GM19240 (cell line): ENCODE results near the gene ANTXR1.
A peak's percentile ranks its signal among the peaks of the same experiment; 100 is the strongest.

Experiments used
- DNase-seq: peaks from one replicate; pipeline ENCODE4 v3.0.0; 2011; ENCODE audit warnings: low spot score; ENCODE audit not compliant: insufficient read length

ANTXR1 gene

DNA sequence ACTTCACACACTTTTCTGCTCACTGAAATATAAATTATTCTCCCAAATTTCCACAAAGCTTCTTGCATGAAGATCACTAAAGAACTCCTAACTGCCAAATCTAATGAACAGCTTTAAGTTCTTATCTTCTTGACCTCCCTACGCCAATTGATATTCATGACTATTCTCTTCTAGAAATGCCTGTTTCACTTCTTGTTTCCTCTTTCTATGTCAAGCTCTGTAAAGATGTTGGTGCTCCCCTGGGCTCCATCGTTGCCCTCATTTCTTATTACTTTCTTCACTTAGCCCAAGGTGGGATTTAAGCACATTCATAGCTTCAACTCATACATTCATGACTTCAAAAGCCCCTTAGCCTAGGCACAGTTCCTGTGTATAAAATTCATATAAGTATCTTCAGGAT lies 9.2 kb upstream of the ANTXR1 start:
- DNase-seq, result no peak

DNA sequence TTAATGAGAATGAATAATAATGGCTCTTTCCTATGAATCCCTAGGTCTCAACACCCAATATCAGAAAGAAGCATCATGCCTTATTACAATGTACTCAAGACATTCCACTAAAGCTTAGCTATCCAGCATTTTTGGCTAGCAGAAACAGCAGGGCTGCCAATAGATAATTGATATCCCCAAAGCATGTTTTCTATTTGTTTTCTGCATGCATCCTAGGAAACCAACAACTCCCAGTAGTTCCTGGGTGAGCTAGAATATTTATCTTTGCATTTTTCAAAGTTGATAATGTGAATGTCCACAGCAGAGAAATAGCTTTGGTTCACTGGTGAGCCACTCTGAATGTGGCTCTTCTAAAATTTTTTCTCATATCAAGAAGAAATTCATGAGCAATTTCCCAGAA lies 5.8 kb upstream of the ANTXR1 start:
- no peak for DNase-seq

- no peak for DNase-seq
Measured at GRCh38 chr2:69007603-69008002, 5.4 kb upstream of the ANTXR1 start.

DNA sequence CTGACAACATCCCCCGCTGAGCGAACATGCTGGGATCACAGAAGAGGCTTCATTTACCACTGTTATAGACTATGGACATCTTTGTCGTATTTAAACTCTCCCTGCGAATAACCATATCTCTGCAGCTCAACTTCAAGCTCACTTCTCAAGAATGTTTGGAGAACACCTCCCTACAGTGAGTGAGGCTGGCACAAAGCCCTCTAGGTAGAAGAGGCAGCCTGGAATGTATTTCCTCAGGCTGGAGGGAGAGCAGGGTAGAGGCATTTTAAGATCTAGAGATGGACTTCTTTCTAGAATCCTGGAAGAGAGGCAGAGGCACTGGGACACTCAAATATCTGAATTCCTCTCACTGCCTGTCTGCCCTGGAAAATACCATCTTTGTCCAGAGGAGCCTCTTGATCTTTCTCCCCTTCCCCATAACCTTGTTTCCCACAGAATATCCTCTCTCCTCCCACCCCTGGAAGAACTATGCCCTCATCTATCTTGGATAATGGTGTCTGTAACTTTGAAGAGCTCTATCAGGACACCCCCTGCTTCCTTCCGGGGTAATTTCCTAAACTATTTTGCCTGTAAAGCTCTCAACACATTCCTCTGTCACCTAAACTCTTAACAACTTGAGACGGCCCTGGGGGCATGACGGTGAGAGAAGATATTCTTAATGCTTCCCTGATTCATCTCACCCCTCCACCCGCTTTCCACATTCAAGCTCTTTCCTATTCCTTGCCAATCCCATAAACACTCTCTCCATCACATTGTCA lies 2.4 kb upstream of the ANTXR1 start:
- DNase-seq, result no peak

DNA sequence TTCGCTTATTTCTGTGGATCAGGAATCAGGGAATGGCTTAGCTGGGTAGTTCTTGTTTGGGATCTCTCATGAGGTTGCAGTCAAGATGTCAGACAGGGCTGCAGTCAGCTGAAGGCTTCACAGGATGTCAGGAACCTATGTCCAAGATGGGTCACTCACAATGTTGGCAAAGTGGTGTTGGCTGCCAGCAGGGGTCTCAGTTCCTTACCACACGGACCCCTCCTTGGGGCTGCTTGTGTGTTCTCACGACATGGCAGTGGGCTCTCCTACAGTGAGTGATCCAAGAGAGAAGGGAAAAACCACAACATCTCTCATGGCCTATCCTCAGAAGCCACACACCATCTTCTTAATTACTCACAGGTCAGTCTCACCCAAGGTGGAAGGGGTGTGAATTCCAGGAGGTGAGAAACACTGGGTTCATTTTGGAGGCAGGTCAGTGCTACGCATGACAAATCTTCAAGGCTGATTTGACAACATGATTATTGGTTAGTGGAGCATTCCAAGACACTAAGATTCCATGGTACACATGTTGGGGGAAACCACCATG lies 1.3 kb upstream of the ANTXR1 start:
- no peak for DNase-seq

- DNase-seq, result no peak
Measured at GRCh38 chr2:69012310-69013141, 453 bp upstream of the ANTXR1 start.

DNA sequence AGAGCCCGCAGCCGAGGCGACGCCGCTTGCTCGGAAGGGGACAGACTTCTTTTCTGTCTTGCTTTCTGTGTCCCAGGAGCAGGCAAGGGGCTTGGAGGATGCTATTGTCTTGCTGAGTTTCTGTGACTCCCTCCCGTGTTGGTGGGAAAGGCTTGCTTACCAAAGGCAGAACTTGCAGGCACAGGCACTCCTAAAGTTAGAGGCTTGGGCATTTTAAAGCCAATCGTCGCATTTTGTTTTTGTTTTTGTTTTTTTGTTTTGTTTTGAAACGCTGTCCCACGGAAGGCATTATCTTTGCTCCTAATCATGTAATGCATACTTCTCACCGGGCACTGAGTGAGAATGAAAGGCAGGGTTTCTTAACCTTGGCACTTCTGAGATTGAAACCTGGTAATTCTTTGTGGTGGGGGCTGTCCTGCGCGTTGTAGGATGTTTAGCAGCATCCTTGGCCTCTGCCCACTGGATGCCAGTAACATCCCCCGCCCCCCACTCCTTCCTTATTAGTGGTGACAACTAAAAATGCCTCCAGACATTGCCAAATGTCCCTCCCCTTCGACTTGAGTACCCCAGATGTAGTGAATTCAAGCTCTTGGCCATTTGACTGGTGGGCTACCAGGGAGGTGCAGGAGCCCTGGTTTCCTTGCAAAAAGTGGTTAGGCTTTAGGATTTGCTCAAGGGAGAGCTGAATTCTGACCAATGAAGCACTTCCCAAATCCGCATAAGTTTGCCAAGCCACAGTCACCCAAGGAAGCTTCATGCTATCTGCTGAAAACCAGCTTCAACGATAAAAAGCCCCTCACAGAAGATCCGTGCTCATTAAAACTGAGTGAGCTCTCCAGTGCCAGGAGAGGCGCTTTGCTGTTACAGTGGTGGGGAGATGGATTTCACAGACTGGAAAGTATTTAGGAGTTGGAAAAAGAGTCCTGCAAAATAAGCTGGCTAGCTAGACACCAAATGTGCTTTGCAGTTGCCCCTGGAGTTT lies 1.2 kb downstream of the ANTXR1 start:
- DNase-seq, result no peak

DNA sequence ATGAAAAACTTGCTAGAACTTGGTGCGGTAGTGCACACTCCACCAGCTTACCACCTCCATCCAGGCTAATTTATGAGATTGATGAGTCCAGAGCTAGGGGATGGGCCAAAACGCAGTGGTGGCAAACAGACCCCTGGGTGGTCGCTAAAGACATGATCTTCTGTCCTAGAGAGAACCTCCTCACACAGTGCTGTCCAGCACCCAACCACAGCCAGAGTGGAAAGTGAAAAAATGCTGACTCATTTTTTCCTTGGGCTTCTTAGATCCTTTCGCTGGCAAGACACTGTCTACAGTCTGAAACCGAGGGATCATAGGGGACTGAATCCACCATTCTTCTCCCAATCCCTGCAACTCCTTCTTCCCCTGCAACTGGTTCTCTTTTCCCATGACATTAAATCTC lies 4.1 kb downstream of the ANTXR1 start:
- no peak for DNase-seq

DNA sequence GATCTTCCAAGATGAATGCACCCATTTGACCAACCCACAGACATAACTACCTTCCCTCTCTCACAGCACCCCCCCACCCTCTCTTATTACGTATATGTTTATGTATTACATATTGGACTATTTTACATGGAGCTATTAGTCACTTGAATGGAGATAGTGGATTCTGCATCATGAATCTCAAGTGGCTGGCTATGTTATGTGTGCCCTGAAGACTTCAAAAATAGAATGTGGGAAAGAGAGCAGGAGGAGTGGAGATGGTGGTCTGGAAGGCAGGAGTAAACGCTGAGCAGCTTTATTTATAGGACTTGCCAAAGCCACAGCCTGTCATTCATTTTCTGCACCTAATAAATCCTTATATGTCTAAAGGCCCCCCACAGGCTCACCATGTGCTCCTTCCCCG lies 4.9 kb downstream of the ANTXR1 start:
- no peak for DNase-seq

- no peak for DNase-seq
Measured at GRCh38 chr2:69018678-69019095, 5.7 kb downstream of the ANTXR1 start.

GRCh38 chr2:69020496-69021426 lies 7.8 kb downstream of the ANTXR1 start:
- DNase-seq, result no peak

- DNase-seq, result no peak
Measured at GRCh38 chr2:69021727-69022126, 8.7 kb downstream of the ANTXR1 start.

DNA sequence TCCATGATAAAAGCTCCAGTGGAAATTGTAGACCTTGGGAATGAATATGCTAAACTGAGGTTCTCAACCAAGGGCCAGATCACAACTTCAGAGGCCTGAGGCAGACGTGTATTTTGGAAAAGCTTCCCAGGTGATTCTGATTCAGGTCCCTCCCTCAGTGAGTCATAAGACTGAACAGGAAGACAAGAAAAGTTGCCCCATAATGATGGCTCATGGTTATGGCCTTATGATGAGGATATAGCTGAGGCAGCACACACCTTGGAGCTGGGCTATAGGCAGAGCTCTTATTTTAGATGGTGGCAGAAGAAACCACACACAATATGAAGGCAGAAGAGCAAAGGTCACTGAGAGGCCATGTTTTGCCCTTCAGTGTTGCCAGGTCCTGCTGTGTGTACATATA lies 9.6 kb downstream of the ANTXR1 start:
- no peak for DNase-seq

DNA sequence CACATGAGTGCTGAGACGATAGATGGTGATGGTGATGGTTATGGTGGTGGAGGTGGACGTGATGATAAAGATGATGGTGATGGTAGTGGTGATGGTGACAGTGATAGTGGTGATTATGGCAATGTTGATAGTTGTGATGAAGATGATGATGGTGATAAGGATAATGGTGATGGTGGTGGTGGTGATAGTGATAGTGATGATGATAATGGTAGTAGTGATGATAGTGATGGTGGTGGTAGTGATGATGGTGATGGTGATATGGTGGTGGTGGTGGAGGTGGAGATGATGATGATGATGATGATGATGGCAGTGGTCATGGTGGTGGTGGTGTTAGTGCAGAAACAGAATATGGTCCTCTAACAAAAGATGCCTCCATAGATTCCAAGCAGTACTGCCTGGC lies 10.3 kb downstream of the ANTXR1 start:
- DNase-seq, result no peak

DNA sequence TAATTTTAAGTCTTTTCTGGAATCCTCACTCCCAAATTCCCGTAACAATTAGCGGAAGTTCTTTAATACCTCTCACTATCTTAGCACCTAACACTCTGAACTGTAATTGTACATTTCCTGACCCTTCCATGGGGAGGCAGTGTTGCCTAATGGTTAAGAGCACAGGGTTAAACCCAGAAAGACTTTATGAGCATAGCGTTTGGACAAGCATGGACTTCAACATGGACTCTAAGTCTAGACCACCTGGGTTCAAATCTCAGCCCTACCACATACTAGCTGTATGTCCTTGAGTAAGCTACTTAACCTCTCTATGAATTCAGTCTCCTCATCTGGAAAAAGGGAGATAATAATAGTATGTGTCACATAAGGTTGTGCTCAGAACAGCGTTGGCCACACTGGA lies 13.0 kb downstream of the ANTXR1 start:
- DNase-seq, result peak; percentile 10

GRCh38 chr2:69026691-69027459 lies 13.9 kb downstream of the ANTXR1 start:
- no peak for DNase-seq

DNA sequence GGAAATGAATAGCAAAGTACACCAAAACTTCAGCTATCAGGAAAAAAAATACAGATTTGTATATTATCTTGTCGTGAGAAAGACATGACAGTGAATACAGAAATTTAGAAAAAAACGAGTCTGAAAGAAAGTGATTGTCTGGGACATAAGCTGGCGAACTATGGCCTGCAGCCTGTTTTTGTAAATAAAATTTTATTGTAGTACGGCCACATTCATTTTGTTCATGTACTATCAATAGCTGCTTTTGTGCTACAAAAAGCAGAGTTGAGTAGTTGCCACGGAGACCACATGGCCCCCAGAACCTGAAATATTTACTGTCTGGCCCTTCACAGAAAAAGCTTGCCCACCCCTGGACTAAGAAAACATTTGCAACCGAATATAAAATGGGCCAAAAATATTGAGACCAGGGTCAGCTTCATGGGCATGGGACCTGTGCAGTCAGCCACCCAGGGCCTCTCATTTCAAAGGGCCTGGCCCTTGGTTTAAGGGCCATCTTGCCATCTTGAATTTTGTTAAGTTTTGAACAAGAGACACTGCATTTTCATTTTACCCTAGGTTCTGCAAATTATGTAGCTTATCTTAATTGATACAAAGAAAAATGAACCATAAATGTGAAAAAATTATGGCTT lies 17.9 kb downstream of the ANTXR1 start:
- DNase-seq, result no peak

DNA sequence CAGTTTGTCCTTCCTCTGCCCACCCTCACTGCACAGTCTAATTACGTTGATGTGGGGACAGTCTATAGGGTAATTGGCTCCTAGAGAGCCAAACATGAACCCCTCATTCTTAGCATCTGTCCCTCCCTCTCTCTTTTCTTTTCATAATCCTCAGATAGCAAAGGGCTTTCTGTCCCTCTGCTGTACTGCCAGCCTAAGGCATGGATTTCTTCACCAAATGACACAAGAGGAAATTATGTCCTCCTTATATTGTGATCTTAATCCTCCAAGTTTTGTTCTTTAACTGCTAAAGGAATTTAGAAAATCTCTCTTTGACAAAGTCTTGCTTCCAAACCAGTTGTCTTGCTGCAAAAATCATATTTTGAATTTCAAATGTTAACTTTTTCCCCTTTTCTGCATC lies 18.5 kb downstream of the ANTXR1 start:
- no peak for DNase-seq

DNA sequence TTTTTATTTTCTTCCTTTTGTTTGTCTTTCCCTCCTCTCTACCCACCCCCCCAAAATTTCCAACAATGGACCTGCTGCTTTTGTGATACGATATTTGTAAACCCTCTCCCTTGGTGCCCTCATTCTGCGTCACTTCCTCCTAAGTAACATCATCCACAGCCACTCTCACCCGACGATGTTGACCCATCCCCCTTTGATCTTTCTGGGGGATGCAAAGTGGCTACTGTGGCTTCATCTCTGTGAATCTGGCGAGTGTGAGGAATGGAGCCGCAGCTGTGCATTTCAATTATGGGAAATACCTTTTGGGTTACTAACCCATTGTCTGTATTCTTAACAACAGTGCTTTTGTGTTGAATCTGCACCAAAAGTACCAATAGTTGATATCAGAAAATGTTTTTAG lies 19.4 kb downstream of the ANTXR1 start:
- DNase-seq, result no peak
